Upper lobe of left lung (tissue), 4 donors: Measurements from ENCODE around the gene UQCC2.

Experiments used
- CTCF ChIP-seq, 6 experiments: fragments of 450-650 bp in 4 of 6; fragments of 200-600 bp in 2 of 6; sonication (generic) in 2 of 6; IDR thresholded peaks; one replicate each; pipeline ENCODE4 v1.5.1; 2016 to 2019; ENCODE audit warnings: antibody characterized with exemption in 6 of 6
- EP300 ChIP-seq, 4 donors: sonication (generic); formaldehyde crosslinking; IDR thresholded peaks; one replicate each; pipeline ENCODE4 v1.5.1; 2017; ENCODE audit warnings: antibody characterized with exemption in 4 of 4, control low read depth in 2 of 4
- POLR2A ChIP-seq, 4 donors: fragments of 450-650 bp; IDR thresholded peaks; one replicate each; pipeline ENCODE4 v1.5.1; 2016 to 2017; ENCODE audit warnings: antibody characterized with exemption in 4 of 4, mild to moderate bottlenecking in 2 of 4
- POLR2AphosphoS5 ChIP-seq, 2 donors: sonication (generic); formaldehyde crosslinking; IDR thresholded peaks; one replicate each; pipeline ENCODE4 v1.5.1; 2017; ENCODE audit warnings: antibody characterized with exemption in 2 of 2

GRCh38 chr6:33684983-33685382 lies 26.5 kb downstream of the UQCC2 start:
- no peak for TF ChIP-seq POLR2AphosphoS5 (IDR thresholded peaks at IDR 0.05)
- no peak for TF ChIP-seq CTCF (IDR thresholded peaks at IDR 0.05)
- no peak for TF ChIP-seq POLR2A (IDR thresholded peaks at IDR 0.05)
- TF ChIP-seq EP300 (IDR thresholded peaks at IDR 0.05), result no peak
